SJCRH30 (cell line): ENCODE measurements around the gene CTPS2. TPM values are rescaled to one million over a fixed set of nuclear protein-coding genes. Genes with fewer than 3 reads are reported as not detected.
A peak's percentile ranks its signal among the peaks of the same experiment; 100 is the strongest.
"Not testable (repeated sequence)": the region's sequence is repeated elsewhere in the genome, so short reads cannot be mapped to it uniquely, and the experiment has no call there.

ENCODE experiments used
- DNase-seq, 2 experiments: peaks; one replicate each; pipeline ENCODE4 v3.0.0-alpha.2; 2015 to 2020
- H3K27ac ChIP-seq: fragments of 250-450 bp; sonication (Bioruptor Pico); 2 replicates; pipeline ENCODE4 v1.5.1; 2020; ENCODE audit warnings: mild to moderate bottlenecking, moderate library complexity
- H3K27me3 ChIP-seq: fragments of 250-450 bp; sonication (Bioruptor Pico); 2 replicates; pipeline ENCODE4 v1.5.1; 2020; ENCODE audit warnings: mild to moderate bottlenecking, moderate library complexity
- H3K36me3 ChIP-seq: fragments of 250-450 bp; sonication (Bioruptor Pico); 2 replicates; pipeline ENCODE4 v1.5.1; 2020; ENCODE audit warnings: mild to moderate bottlenecking, moderate library complexity
- H3K4me1 ChIP-seq: fragments of 250-450 bp; sonication (Bioruptor Pico); 2 replicates; pipeline ENCODE4 v1.5.1; 2020; ENCODE audit warnings: mild to moderate bottlenecking, moderate library complexity
- H3K4me3 ChIP-seq: fragments of 250-450 bp; sonication (Bioruptor Pico); 2 replicates; pipeline ENCODE4 v1.5.1; 2020; ENCODE audit warnings: mild to moderate bottlenecking, moderate library complexity
- H3K9me3 ChIP-seq: fragments of 250-450 bp; sonication (Bioruptor Pico); replicated peaks from 2 replicates; pipeline ENCODE4 v1.5.1; 2020; ENCODE audit warnings: mild to moderate bottlenecking, moderate library complexity
- total RNA-seq: library from RNA; depleted of rRNA; stranded (reverse); fragments of >200 nt; shearing (Covaris generic); gene quantifications from 2 replicates; pipeline ENCODE4 v1.2.3, GENCODE V29; 2014

CTPS2 gene
- total RNA-seq, 1 experiment from 2014 or later, result 41.3 TPM

GRCh38 chrX:16725072-16725471, 12.6 kb upstream of the CTPS2 start:
- H3K27ac ChIP-seq, result no peak overlapping the region
- H3K9me3 ChIP-seq, result no peaks in the 10 kb centered on the region
- 0 out of 2 replicates have a peak, but pooled peaks cover 2% of the 10 kb centered on the region for H3K36me3 ChIP-seq
- no peaks in the 10 kb centered on the region for H3K27me3 ChIP-seq
- no peaks in the 10 kb centered on the region for H3K4me1 ChIP-seq
- no peak for DNase-seq
- H3K4me3 ChIP-seq, result no peak overlapping the region

GRCh38 chrX:16722481-16722880, 10.0 kb upstream of the CTPS2 start:
- Histone ChIP-seq H3K36me3 (no peaks in the 10 kb centered on the region), H3K27me3 (no peaks in the 10 kb centered on the region), H3K4me3 (no peak overlapping the region), H3K27ac (no peak overlapping the region), H3K9me3 (no peaks in the 10 kb centered on the region), H3K4me1 (no peaks in the 10 kb centered on the region)
- DNase-seq, result no peak

DNA sequence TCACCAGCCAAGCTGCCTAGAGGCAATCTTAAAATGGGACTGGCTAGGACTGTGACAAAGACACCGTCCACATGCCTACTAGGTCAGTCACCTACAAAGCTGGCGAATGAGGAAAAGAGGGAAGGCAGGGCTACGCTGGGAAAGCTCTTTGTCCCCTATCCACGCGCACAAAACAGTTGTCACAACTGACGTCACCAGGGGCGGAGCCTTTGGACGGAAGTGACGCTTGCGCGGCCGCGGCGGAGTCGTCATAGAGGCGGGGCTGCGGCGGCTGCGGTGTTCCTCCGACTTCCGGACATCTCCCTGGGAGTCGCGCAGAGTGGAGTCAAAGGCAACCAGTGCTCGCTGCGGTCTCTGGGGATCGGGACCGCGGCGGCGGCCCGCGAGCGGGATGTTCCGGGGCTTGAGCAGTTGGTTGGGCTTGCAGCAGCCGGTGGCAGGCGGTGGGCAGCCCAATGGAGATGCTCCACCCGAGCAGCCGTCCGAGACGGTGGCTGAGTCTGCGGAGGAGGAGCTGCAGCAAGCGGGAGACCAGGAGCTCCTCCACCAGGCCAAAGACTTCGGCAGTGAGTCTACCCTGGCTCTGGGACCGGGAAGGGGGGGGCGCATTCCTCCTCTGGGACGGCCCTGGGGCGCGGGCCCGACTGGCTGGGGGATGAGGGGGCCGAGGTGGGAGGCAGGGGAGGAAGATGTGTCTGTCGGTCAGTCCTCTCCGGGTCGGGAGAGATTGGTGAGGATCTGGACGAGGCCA, 7.0 kb upstream of the CTPS2 start, which contains the start of gene SYAP1:
TSS of gene SYAP1 (plus strand) at position 279 of the 751 bp plus-strand sequence. CDS start at position 392, 113 bp downstream.
- H3K36me3 ChIP-seq, result no peaks in the 10 kb centered on the region
- H3K4me1 ChIP-seq, result no peaks in the 10 kb centered on the region
- DNase-seq, result peak; percentile 98 to 99
- no peaks in the 10 kb centered on the region for H3K27me3 ChIP-seq
- peak within 1 kb of the TSS; percentile 82 for H3K4me3 ChIP-seq
- no peaks in the 10 kb centered on the region for H3K9me3 ChIP-seq
- H3K27ac ChIP-seq, result peak within 1 kb of the TSS; percentile 92

- Histone ChIP-seq H3K27me3 (no peaks in the 10 kb centered on the region), H3K4me1 (no peaks in the 10 kb centered on the region), H3K9me3 (no peaks in the 10 kb centered on the region), H3K4me3 (peak overlapping the region; percentile 82), H3K36me3 (no peaks in the 10 kb centered on the region), H3K27ac (peak overlapping the region; percentile 92)
- no peak for DNase-seq
Observed at GRCh38 chrX:16718824-16719333, 6.4 kb upstream of the CTPS2 start.

DNA sequence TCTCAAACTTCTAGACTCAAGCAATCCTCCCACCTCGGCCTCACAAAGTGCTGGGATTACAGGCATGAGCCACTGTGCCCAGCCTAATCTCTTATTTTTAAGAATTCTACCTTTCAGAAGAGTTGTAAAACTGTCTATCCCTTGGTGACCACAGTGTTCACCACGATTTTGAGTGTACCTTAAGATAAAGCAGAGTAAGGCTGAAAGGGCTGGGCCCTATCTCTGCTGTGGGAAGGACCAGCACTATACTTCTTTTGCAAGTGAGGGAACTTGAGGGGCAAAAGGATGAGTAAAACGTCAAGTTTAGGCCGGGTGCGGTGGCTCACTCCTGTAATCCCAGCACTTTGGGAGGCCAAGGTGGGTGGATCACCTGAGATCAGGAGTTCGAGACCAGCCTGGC, 4.0 kb upstream of the CTPS2 start:
- H3K36me3 ChIP-seq, result not testable (repeated sequence)

GRCh38 chrX:16715638-16716037, 3.2 kb upstream of the CTPS2 start:
- not testable (repeated sequence) for H3K9me3 ChIP-seq, H3K4me3 ChIP-seq, H3K27ac ChIP-seq, H3K36me3 ChIP-seq, DNase-seq, H3K27me3 ChIP-seq, H3K4me1 ChIP-seq

More for the DNA sequence above, 4.0 kb upstream of the CTPS2 start:
- not testable (repeated sequence) for H3K9me3 ChIP-seq, H3K27ac ChIP-seq, H3K27me3 ChIP-seq, H3K4me3 ChIP-seq, H3K4me1 ChIP-seq, DNase-seq

DNA sequence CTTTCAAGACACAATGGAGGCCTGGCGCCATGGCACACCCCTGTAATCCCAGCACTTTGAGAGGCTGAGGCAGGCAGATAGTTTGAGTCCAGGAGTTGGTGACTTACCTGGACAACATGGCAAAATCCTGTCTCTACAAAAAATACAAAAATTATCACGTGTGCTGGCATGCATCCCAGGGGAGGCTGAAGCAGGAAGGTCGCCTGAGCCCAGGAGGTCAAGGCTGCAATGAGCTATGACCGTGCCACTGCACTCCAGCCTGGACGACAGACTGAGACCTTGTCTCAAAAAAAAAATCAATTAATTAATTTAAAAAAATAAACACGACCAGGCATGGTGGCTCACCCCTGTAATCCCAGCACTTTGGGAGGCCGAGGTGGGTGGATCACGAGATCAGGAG, 2.0 kb upstream of the CTPS2 start:
- Histone ChIP-seq H3K27me3 (no peaks in the 10 kb centered on the region), H3K4me3 (no peak overlapping the region), H3K9me3 (no peaks in the 10 kb centered on the region), H3K27ac (no peak overlapping the region), H3K36me3 (no peaks in the 10 kb centered on the region), H3K4me1 (no peaks in the 10 kb centered on the region)
- no peak for DNase-seq

DNA sequence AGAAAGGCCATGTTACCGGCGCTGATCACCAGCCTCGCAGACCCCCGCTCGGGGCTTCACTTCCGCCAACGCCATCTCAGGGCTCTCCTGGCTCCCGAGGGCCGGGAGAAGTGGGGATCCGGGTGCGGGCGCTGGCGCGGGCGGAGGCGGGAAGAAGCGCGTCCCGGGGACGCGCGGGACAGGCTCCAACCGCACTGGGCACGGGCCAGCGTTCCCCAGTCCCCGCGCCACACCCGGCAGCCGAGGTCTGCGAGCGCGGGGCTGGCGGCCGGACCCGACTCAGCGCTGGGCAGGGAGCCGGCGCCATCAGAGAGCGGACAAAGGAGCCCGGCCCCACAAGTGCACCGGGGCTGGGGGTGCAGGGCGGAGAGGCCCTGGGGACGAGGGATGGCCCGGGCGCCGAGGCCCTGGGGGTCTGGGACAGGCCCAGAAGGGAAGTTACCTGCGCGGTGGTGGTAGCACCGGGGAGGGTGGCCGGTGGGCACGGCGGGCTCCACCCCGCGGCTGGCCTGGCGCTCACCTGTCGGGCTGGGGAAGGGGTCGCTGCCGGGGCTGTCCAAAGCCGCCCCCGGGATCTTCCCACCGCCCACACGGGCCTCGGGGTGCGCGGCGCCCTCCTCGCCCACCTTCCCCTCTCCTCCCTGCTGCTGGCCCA, 449 bp downstream of the CTPS2 start:
- H3K4me3 ChIP-seq, result peak overlapping the region; percentile 97
- H3K27me3 ChIP-seq, result no peaks in the 10 kb centered on the region
- H3K36me3 ChIP-seq, result peaks cover 7% of the 10 kb centered on the region; the same call in 1 of the 2 replicates
- DNase-seq, result peak; percentile 46 to 50
- H3K27ac ChIP-seq, result peak overlapping the region; percentile 68
- H3K9me3 ChIP-seq, result no peaks in the 10 kb centered on the region
- no peaks in the 10 kb centered on the region for H3K4me1 ChIP-seq

- peak in 1 of 2 experiments; percentile 10 for DNase-seq
- Histone ChIP-seq H3K9me3 (no peaks in the 10 kb centered on the region), H3K36me3 (peaks cover 7% of the 10 kb centered on the region; the same call in 1 of the 2 replicates), H3K4me1 (no peaks in the 10 kb centered on the region), H3K27ac (peak overlapping the region; percentile 68), H3K4me3 (peak overlapping the region; percentile 97), H3K27me3 (no peaks in the 10 kb centered on the region)
Observed at GRCh38 chrX:16711219-16711811, 1.2 kb downstream of the CTPS2 start.

- H3K9me3 ChIP-seq, result no peaks in the 10 kb centered on the region
- peaks cover 7% of the 10 kb centered on the region; the same call in 1 of the 2 replicates for H3K36me3 ChIP-seq
- H3K27ac ChIP-seq, result no peak overlapping the region
- DNase-seq, result no peak
- no peaks in the 10 kb centered on the region for H3K4me1 ChIP-seq
- no peaks in the 10 kb centered on the region for H3K27me3 ChIP-seq
- H3K4me3 ChIP-seq, result no peak overlapping the region
Observed at GRCh38 chrX:16708016-16708415, 4.5 kb downstream of the CTPS2 start.

DNA sequence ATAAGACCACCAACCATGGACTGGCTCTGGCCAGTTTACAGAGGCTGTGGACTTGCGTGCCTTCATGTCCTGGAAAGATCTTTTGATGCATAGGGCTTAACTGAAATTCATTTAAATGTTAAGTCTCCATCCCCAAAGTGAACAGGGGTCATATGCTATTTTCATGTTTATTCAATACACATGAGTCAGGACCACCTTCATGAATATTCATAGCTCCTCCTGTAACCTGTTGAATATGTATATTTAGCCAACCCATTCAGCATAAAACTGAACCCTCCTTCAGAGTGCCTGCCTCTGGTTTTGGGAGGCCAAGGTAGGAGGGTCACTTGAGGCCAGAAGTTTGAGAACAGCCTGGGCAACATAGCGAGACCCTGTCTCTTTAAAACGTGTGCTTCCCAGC, 7.1 kb downstream of the CTPS2 start:
- Histone ChIP-seq H3K36me3 (peaks cover 12% of the 10 kb centered on the region; the same call in 1 of the 2 replicates), H3K4me1 (no peaks in the 10 kb centered on the region), H3K9me3 (no peaks in the 10 kb centered on the region), H3K27me3 (no peaks in the 10 kb centered on the region), H3K4me3 (no peak overlapping the region), H3K27ac (no peak overlapping the region)
- no peak for DNase-seq

DNA sequence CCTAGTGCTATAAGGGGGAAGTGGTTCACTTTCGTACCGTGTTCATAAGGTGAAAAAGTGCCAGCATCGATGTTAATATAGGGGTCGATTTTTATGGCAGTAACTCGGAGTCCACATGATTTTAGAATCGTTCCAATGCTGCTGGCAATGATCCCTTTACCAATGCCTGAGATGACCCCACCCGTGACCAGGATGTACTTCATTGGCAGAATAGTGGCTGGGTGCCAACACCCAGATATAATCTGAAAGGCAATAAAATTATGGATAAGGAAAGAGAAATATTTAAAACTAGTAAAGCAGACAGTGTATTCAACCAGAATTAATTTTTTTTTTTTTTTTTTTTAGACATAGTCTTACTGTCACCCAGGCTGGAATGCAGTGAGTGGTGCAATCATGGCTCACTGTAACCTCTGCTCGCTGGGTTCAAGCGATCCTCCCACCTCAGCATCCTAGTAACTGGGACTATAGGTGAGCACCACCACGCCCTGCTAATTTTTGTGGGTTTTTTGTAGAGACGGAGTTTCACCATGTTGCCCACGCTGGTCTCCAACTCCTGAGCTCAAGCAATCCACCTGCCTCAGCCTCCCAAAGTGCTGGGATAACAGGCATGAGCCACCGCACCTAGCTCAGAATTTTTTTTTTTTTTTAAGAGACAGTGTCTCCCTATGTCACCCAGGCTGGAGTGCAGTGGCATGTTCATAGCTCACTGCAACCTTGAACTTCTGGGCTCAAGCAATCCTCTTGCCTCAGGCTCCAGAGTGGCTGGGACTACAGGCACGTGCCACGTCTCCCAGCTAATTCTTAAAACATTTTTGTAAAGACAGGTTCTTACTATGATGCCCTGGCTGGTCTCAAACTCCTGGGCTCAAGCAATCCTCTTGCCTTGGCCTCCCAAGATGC, 9.5 kb downstream of the CTPS2 start:
- H3K9me3 ChIP-seq, result no peaks in the 10 kb centered on the region

DNA sequence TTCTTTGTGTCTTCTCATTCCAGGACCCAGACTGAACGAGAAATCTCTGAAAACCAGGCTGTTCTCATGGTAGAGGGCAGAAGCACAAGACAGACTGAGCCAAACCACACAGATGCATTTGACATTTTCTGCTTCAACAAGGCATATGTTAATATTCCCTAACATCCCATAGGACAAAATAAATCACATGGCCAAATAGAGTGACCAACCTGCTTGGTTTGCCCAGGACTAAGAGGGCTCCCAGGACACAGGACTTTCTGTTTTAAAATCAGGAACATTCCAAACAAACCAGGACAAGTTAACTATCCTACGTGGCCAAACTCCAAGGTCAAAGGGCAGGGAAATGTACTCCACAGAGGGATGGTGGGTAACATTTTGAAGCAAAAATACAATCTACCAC, 11.7 kb downstream of the CTPS2 start:
- H3K27me3 ChIP-seq, result no peaks in the 10 kb centered on the region
- no peaks in the 10 kb centered on the region for H3K4me1 ChIP-seq
- no peak overlapping the region for H3K4me3 ChIP-seq
- no peaks in the 10 kb centered on the region for H3K9me3 ChIP-seq
- H3K36me3 ChIP-seq, result peaks cover 18% of the 10 kb centered on the region
- no peak for DNase-seq
- H3K27ac ChIP-seq, result no peak overlapping the region

More for the DNA sequence above, 9.5 kb downstream of the CTPS2 start:
- Histone ChIP-seq H3K36me3 (peaks cover 20% of the 10 kb centered on the region), H3K27ac (no peak overlapping the region), H3K27me3 (no peaks in the 10 kb centered on the region), H3K4me1 (no peaks in the 10 kb centered on the region), H3K4me3 (no peak overlapping the region)
- DNase-seq, result no peak

- H3K9me3 ChIP-seq, result no peaks in the 10 kb centered on the region
- H3K4me1 ChIP-seq, result no peaks in the 10 kb centered on the region
- DNase-seq, result no peak
- no peak overlapping the region for H3K27ac ChIP-seq
- no peak overlapping the region for H3K4me3 ChIP-seq
- peaks cover 24% of the 10 kb centered on the region for H3K36me3 ChIP-seq
- H3K27me3 ChIP-seq, result no peaks in the 10 kb centered on the region
Observed at GRCh38 chrX:16699389-16699788, 13.1 kb downstream of the CTPS2 start.
